Measurements from ENCODE around the gene COX4I2. TPM values are rescaled to one million over a fixed set of nuclear protein-coding genes. Genes with fewer than 3 reads are reported as not detected.
A peak's percentile ranks its signal among the peaks of the same experiment; 100 is the strongest.

The COX4I2 gene
- total and polyA plus RNA-seq, 2 of the 8 experiments (the other 6 are each of a cell fraction or from before 2014, with no cell fraction given): 0.26 TPM; not detected in 1

DNA sequence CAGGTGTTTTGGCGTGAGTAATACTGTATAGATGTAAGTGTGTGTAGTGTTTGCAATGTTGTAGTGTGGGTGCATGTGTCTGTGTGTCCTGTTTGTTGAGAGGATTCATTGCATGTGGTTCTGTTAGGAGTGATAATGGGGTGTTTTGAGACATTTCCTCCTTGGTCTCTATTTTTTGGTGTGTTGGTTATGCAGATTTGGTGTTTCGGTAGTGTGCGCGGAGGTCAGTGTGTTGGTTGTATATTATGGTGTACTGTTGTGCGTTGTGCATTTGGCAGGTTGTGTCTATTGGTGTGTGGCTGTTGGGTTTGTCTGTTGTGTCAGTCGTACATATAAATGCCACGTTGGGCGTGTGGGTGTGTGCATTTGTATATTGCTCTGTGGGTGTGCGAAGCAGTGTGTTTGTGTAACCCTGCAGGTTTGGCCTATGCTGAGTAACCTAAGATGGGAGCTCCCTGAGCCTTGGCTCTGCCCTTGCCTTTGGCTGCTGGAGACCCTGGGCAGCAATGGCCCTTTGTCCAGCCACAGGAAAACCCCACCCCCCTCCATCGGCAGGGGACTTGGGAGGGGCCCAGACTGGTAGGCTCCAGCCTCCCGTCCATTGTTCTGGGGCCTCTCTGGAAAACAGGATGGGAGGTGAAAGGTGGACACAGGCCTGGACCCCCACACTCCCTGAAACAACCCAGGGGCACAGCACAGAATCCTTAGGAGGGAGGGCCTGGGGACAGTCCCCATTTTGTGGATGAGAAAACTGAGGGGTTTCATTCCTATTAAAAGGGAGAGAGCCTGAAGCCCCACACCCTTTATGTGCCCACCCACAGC lies 42.9 kb upstream of the COX4I2 start (continued):
- TF ChIP-seq TAF1 (IDR thresholded peaks at IDR 0.05; ENCODE audit: low read depth, low read length) (peak; percentile 27; the same call in 1 of the 2 replicates), PHF8 (conservative IDR thresholded peaks at IDR 0.05; ENCODE audit: low read depth, low read length) (no peak), POLR2AphosphoS5 (IDR thresholded peaks at IDR 0.05; ENCODE audit: low read depth, low read length) (peak; percentile 33; the same call in 1 of the 2 replicates), SP1 (IDR thresholded peaks at IDR 0.05; ENCODE audit: low read depth, low read length) (0 out of 2 replicates have a peak, but pooled peaks have one; percentile 17)

All from H1 (cell line).